Lower lobe of right lung (tissue), 2 donors: ENCODE measurements around the gene C17orf75. TPM values are rescaled to one million over a fixed set of nuclear protein-coding genes. Genes with fewer than 3 reads are reported as not detected.

ENCODE experiments used
- ATAC-seq, 2 donors: fragments of 200-7000 bp; cut with Tn5 transposase; one replicate each; pipeline ENCODE4 v1.9.1; 2020 to 2022; ENCODE audit warnings: mild to moderate bottlenecking in 2 of 2, moderate library complexity in 2 of 2
- DNase-seq: peaks from one replicate; pipeline ENCODE4 v3.0.0-alpha.2; 2020
- H3K27ac ChIP-seq: fragments of 200-600 bp; one replicate; pipeline ENCODE4 v1.8.0; 2022
- H3K27me3 ChIP-seq: fragments of 200-600 bp; one replicate; pipeline ENCODE4 v1.8.0; 2022; ENCODE audit warnings: low read depth
- H3K36me3 ChIP-seq: fragments of 200-600 bp; one replicate; pipeline ENCODE4 v1.8.0; 2022; ENCODE audit warnings: mild to moderate bottlenecking
- H3K4me1 ChIP-seq: fragments of 200-600 bp; one replicate; pipeline ENCODE4 v1.8.0; 2022
- H3K4me3 ChIP-seq: fragments of 200-600 bp; one replicate; pipeline ENCODE4 v1.8.0; 2022; ENCODE audit warnings: mild to moderate bottlenecking
- H3K9me3 ChIP-seq: fragments of 200-600 bp; one replicate; pipeline ENCODE4 v1.8.0; 2022
- CTCF ChIP-seq: fragments of 200-600 bp; IDR thresholded peaks from one replicate; pipeline ENCODE4 v1.8.0; 2022; ENCODE audit warnings: antibody characterized with exemption, mild to moderate bottlenecking
- intact Hi-C: fragments of 100-400 bp; cut with DNase I; formaldehyde crosslinking; loops from one replicate; pipeline ENCODE4 v1.11.0; 2022
- total RNA-seq: library from RNA; stranded (reverse); fragmentation: NEBNext Ultra II Directional; extraction: Animal tissue kit (Norgen Biotek cat#: 25700); gene quantifications from one replicate; pipeline ENCODE4 v1.2.1, GENCODE V29; 2021
- donor health status: DM: no; HTN: yes; CAD: no; lungs with severe emphysema.

The C17orf75 gene
- total RNA-seq, 1 donor from 2014 or later, result 11.7 TPM

GRCh38 chr17:32385121-32385520 lies 43.1 kb upstream of the C17orf75 start:
- peaks cover 54% of the 10 kb centered on the region for H3K36me3 ChIP-seq
- no peak overlapping the region for H3K27ac ChIP-seq
- no peak for DNase-seq
- H3K27me3 ChIP-seq, result no peaks in the 10 kb centered on the region
- no peak overlapping the region for H3K4me3 ChIP-seq
- intact Hi-C loops, result no loop called here
- no peak for ATAC-seq
- no peak for TF ChIP-seq CTCF
- no peaks in the 10 kb centered on the region for H3K9me3 ChIP-seq
- H3K4me1 ChIP-seq, result no peaks in the 10 kb centered on the region

- no peaks in the 10 kb centered on the region for H3K9me3 ChIP-seq
- intact Hi-C loops, result no loop called here
- no peak for ATAC-seq
- H3K4me3 ChIP-seq, result no peak overlapping the region
- TF ChIP-seq CTCF, result no peak
- H3K36me3 ChIP-seq, result peaks cover 65% of the 10 kb centered on the region
- no peaks in the 10 kb centered on the region for H3K27me3 ChIP-seq
- H3K4me1 ChIP-seq, result no peaks in the 10 kb centered on the region
- H3K27ac ChIP-seq, result no peak overlapping the region
- no peak for DNase-seq
Observed at GRCh38 chr17:32383926-32384434, 42.0 kb upstream of the C17orf75 start.

GRCh38 chr17:32382526-32383223 lies 40.7 kb upstream of the C17orf75 start:
- DNase-seq (no peak), ATAC-seq (no peak)
- Histone ChIP-seq H3K9me3 (no peaks in the 10 kb centered on the region), H3K27ac (no peak overlapping the region), H3K36me3 (peaks cover 68% of the 10 kb centered on the region), H3K4me1 (no peaks in the 10 kb centered on the region), H3K27me3 (no peaks in the 10 kb centered on the region), H3K4me3 (no peak overlapping the region)
- intact Hi-C loops, result no loop called here
- TF ChIP-seq CTCF, result no peak

GRCh38 chr17:32370426-32370825 lies 28.5 kb upstream of the C17orf75 start:
- peaks cover 100% of the 10 kb centered on the region for H3K36me3 ChIP-seq

GRCh38 chr17:32361270-32361669 lies 19.3 kb upstream of the C17orf75 start:
- H3K27ac ChIP-seq, result no peak overlapping the region
- DNase-seq (no peak), ATAC-seq (no peak)
- H3K4me1 ChIP-seq, result peaks cover 17% of the 10 kb centered on the region
- TF ChIP-seq CTCF, result no peak
- no peaks in the 10 kb centered on the region for H3K27me3 ChIP-seq
- no peaks in the 10 kb centered on the region for H3K9me3 ChIP-seq
- peaks cover 100% of the 10 kb centered on the region for H3K36me3 ChIP-seq
- no peak overlapping the region for H3K4me3 ChIP-seq
- intact Hi-C loops, result no loop called here

More at GRCh38 chr17:32370426-32370825, 28.5 kb upstream of the C17orf75 start:
- Histone ChIP-seq H3K9me3 (no peaks in the 10 kb centered on the region), H3K27ac (no peak overlapping the region), H3K4me3 (no peak overlapping the region), H3K27me3 (no peaks in the 10 kb centered on the region), H3K4me1 (no peaks in the 10 kb centered on the region)
- intact Hi-C loops, result no loop called here
- TF ChIP-seq CTCF, result no peak
- ATAC-seq (no peak), DNase-seq (no peak)
